Dedifferentiated amniotic fluid mesenchymal stem cell (primary cell): ENCODE results near the gene MLN.

Source experiments
- DNase-seq: peaks from one replicate; pipeline ENCODE4 v3.0.0-alpha.2; 2016; ENCODE audit errors: extremely low spot score

Gene MLN

GRCh38 chr6:33752646-33753015, 51.2 kb downstream of the MLN start:
- DNase-seq = no peak

- no peak for DNase-seq
These were observed 51.8 kb downstream of the MLN start for GRCh38 chr6:33751771-33752645.

- no peak for DNase-seq
These were observed 53.4 kb downstream of the MLN start for GRCh38 chr6:33750244-33750991.

DNA sequence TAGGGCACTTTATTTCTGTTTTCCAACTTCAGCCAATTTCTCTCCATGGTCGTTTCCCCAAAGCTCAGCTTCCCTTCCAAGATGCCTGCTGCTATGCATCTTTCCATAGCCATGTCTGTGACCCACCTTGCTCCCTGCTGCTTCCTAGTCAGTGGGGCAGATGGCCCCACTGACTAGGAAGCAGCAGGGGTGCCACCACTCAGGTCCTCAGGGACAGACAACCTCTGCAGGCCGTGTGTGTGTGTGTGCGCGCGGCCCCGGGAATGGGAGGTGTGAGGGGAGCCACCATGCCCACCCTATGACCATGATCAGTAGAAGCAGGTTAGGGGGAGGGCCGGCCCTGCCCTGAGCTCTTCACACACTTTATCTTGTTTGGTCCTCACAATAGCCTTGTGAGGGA, 54.4 kb downstream of the MLN start:
- DNase-seq = no peak

DNA sequence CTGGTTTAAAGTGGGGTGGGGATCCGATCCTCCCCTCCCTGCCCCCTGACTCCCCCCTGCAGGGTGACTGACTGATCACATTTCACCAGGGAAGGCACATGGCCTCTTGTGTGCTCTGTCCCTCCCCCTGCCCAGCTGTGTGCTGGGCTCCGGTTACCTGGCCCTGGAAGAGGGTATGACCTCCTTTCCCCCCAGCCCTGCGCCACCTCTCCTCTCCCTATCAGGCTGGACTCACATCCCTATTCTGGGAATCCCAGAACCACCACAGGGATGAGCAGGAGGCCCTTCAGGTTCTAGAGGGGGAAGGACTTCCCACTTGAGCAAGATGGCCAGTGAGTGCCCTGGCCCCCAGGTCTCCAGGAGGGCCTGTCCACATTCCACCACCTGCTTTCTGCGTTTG, 55.0 kb downstream of the MLN start:
- no peak for DNase-seq

DNA sequence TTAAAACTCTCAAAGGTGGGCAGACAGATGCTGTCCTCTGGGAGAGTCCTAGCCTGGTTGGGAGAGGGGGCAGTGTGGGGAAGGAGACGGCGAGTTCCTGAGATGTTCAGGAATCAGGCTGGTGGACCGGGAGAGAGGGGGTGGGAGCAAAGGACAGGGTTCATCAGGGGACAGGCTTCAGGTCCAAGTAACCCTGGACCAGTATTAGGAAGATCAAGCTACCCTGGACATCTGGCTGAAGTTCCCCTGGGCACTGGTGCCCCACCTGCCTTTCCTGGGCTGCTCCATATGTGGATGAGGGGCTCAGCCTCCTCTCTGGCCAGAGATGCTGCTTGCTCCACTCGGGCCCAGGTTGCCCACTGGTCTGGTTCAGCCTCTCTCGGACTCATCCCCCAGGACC, 56.0 kb downstream of the MLN start:
- DNase-seq = no peak

- DNase-seq = no peak
These were observed 57.1 kb downstream of the MLN start, which contains the start of gene IP6K3 for GRCh38 chr6:33746651-33747100. IP6K3 (minus strand) TSS chr6:33746905; CDS start chr6:33735476, 11,429 bp downstream.

DNA sequence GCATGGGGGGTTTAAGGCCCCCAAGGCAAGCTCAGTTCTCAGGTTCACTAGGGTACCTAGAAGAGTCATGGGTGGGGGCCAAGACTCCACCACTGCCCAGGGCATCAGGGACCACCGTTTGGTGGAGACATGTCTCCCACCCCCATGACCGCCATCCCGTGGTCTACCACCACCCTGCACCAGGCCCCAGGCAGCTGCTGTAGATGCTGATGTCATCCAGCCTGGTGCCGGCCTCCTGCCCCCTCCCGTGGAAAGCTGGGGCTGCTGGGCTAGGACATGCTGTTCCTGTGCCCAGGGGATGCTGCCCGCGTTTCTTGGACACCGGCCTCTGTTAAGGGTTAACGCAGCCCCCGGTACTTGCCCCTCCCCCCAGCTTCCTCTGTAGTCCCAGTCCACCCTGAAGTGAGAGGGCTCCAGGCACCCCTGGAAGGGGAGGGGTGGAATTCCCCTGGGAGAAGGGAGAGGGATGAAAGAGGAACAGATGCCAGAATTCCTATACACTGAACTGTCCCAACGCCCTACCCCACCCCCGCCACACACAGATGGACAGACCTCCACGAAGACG, 57.7 kb downstream of the MLN start:
- no peak for DNase-seq

DNA sequence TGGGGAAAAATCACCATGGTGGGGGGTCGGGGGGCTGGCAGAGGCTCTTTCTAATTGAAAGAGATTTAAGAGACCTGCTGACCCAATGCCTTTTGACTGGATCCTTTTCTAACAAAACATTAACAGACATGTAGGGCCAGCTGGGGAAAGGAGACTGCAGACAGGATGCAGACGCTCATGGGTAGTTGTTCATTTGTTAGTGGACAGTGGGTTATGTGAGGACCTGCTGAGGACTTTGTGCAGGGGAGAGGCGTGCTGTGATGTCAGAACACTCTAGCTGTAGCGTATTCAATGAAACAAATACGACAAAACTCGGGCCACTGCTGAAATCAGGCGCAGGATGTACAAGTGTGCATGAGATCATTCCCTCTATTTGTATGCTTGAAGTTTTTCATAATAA, 58.3 kb downstream of the MLN start:
- no peak for DNase-seq

- no peak for DNase-seq
These were observed 58.8 kb downstream of the MLN start for GRCh38 chr6:33744895-33745546.
